Naive thymus-derived CD4-positive, alpha-beta T cell (primary cell): Measurements from ENCODE around the gene DIS3L2. TPM values are rescaled to one million over a fixed set of nuclear protein-coding genes. Genes with fewer than 3 reads are reported as not detected.

Experiments used
- ATAC-seq: fragments of 150-1000 bp; cut with Tn5 transposase; 2 replicates; pipeline ENCODE4 v1.10.0; 2021; ENCODE audit warnings: mild to moderate bottlenecking, moderate library complexity
- CTCF ChIA-PET: fragments of 350-600 bp; sonication (Branson Sonifier 250); formaldehyde crosslinking; loops from one replicate; lab custom pipeline; 2021; ENCODE audit warnings: antibody characterized with exemption; lab: Charles Lee
- POLR2A ChIA-PET: fragments of 350-600 bp; sonication (Branson Sonifier 250); formaldehyde crosslinking; loops from one replicate; lab custom pipeline; 2021; ENCODE audit warnings: antibody characterized with exemption, inconsistent platforms; lab: Charles Lee
- DNase-seq, 9 donors: peaks; one replicate each; pipeline versions ENCODE4 v3.0.0 to v3.0.0-alpha.2; 2020 to 2022; ENCODE audit warnings: mixed read lengths in 1 of 9
- H3K27ac ChIP-seq: one replicate; pipeline ENCODE4 v1.7.0; 2013; ENCODE audit warnings: mild to moderate bottlenecking, low read depth, low read length, moderate library complexity
- H3K27me3 ChIP-seq, 2 donors: one replicate each; pipeline ENCODE4 v1.7.0; 2013; ENCODE audit warnings: low read length in 2 of 2, mild to moderate bottlenecking in 2 of 2, moderate library complexity in 2 of 2; ENCODE audit not compliant: control insufficient read depth in 2 of 2, insufficient read depth in 2 of 2
- H3K36me3 ChIP-seq, 3 experiments: 1 replicate in 2 of 3; 2 replicates in 1 of 3; pipeline ENCODE4 v1.7.0; 2013; ENCODE audit warnings: low read length in 3 of 3, mild to moderate bottlenecking in 3 of 3, moderate library complexity in 1 of 3; ENCODE audit not compliant: insufficient read depth in 3 of 3, control insufficient read depth in 2 of 3
- H3K4me1 ChIP-seq, 2 donors: one replicate each; pipeline ENCODE4 v1.7.0; 2013; ENCODE audit warnings: low read length in 2 of 2, mild to moderate bottlenecking in 2 of 2, moderate library complexity in 1 of 2; ENCODE audit not compliant: control insufficient read depth in 2 of 2, insufficient read depth in 2 of 2
- H3K4me3 ChIP-seq: 2 replicates; pipeline ENCODE4 v1.7.0; 2013; ENCODE audit warnings: mild to moderate bottlenecking, low read length
- H3K9me3 ChIP-seq, 3 experiments: 1 replicate in 2 of 3; 2 replicates in 1 of 3; pipeline ENCODE4 v1.7.0; 2013; ENCODE audit warnings: low read length in 3 of 3; ENCODE audit not compliant: control insufficient read depth in 2 of 3
- H3K27ac Mint-ChIP-seq, 9 donors: one replicate each; pipeline ENCODE4 v1.8.0; 2020 to 2022; ENCODE audit warnings: mixed read lengths in 9 of 9, mild to moderate bottlenecking in 8 of 9, moderate library complexity in 5 of 9, inconsistent platforms in 2 of 9
- H3K27me3 Mint-ChIP-seq, 5 donors: one replicate each; pipeline ENCODE4 v1.8.0; 2021 to 2022; ENCODE audit warnings: mixed read lengths in 5 of 5, mild to moderate bottlenecking in 1 of 5
- H3K36me3 Mint-ChIP-seq, 5 donors: one replicate each; pipeline ENCODE4 v1.8.0; 2020 to 2022; ENCODE audit warnings: mixed read lengths in 5 of 5, mild to moderate bottlenecking in 3 of 5, inconsistent platforms in 1 of 5
- H3K4me1 Mint-ChIP-seq, 7 donors: one replicate each; pipeline ENCODE4 v1.8.0; 2020 to 2022; ENCODE audit warnings: mixed read lengths in 7 of 7, mild to moderate bottlenecking in 3 of 7, inconsistent platforms in 1 of 7
- H3K4me3 Mint-ChIP-seq, 10 donors: one replicate each; pipeline ENCODE4 v1.8.0; 2020 to 2022; ENCODE audit warnings: mild to moderate bottlenecking in 10 of 10, mixed read lengths in 10 of 10, moderate library complexity in 6 of 10, inconsistent platforms in 2 of 10
- H3K9me3 Mint-ChIP-seq, 11 donors: one replicate each; pipeline ENCODE4 v1.8.0; 2020 to 2022; ENCODE audit warnings: mixed read lengths in 11 of 11, mild to moderate bottlenecking in 4 of 11, inconsistent platforms in 1 of 11, moderate library complexity in 1 of 11
- intact Hi-C, 2 donors: fragments of 100-400 bp; cut with micrococcal nuclease; formaldehyde crosslinking; loops; one replicate each; pipeline ENCODE4 v1.15.1; 2023
- polyA plus RNA-seq, 2 donors: library from polyadenylated mRNA; unstranded; fragments of 300-500 nt; fragmentation: Illumina TruSeq; gene quantifications; one replicate each; pipeline ENCODE4 v1.2.3, GENCODE V29; 2021
- total RNA-seq, 6 experiments: library from RNA in 5 of 6; stranded (reverse) in 5 of 6; gene quantifications; 1 replicate in 5 of 6; 2 replicates in 1 of 6; pipeline ENCODE4 v1.2.3 and lab custom pipeline; 2021 to 2026

The DIS3L2 gene
- total and polyA plus RNA-seq, 7 experiments from 2014 or later, result 17.9 to 78.4 (median 59.7) TPM

GRCh38 chr2:232196802-232197201 lies 235.3 kb downstream of the DIS3L2 start:
- no peaks in the 10 kb centered on the region for H3K4me1 ChIP-seq
- peaks cover 0 to 4% (median 0%) of the 10 kb centered on the region in 3 experiments for H3K36me3 ChIP-seq
- no peak overlapping the region for H3K27ac ChIP-seq
- Mint-ChIP-seq H3K9me3 (peaks cover 0 to 23% (median 8%) of the 10 kb centered on the region in 11 donors), H3K4me3 (no peak overlapping the region), H3K36me3 (peaks cover 18 to 75% (median 64%) of the 10 kb centered on the region in 5 donors), H3K4me1 (peaks cover 0 to 5% (median 0%) of the 10 kb centered on the region in 7 donors), H3K27ac (no peak overlapping the region), H3K27me3 (no peaks in the 10 kb centered on the region)
- ATAC-seq (no peak), DNase-seq (no peak)
- intact Hi-C loops, result no loop called here
- ChIA-PET POLR2A (no interaction called here), CTCF (no interaction called here)
- H3K9me3 ChIP-seq, result no peaks in the 10 kb centered on the region
- H3K4me3 ChIP-seq, result no peak overlapping the region
- no peaks in the 10 kb centered on the region for H3K27me3 ChIP-seq

DNA sequence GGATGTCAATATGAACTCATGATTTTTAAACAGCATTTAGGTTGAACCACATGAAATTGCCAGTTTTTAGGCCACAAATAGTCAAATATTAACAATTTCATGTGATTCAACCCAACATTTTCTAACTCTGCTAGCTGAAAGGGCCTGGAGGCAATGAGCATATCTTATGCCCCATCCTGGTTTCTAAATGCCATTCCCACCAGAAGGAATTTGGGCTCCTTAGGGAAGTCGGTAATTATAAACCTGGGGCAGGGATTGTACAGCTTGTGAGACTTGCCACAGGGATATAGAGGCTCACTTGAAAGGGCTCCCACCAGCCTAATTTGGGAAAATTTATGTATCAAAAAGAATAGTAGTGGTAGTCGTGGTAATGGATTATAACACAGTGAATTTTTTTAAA lies 238.7 kb downstream of the DIS3L2 start:
- peaks cover 0 to 11% (median 0%) of the 10 kb centered on the region in 3 experiments for H3K36me3 ChIP-seq
- H3K4me3 Mint-ChIP-seq, result no peak overlapping the region
- intact Hi-C loops, result no loop called here
- H3K4me3 ChIP-seq, result no peak overlapping the region
- H3K27me3 ChIP-seq, result no peaks in the 10 kb centered on the region
- peaks cover 8 to 58% (median 34%) of the 10 kb centered on the region in 5 donors for H3K36me3 Mint-ChIP-seq
- ChIA-PET POLR2A (no interaction called here), CTCF (no interaction called here)
- peaks cover 0 to 1% (median 0%) of the 10 kb centered on the region in 7 donors for H3K4me1 Mint-ChIP-seq
- DNase-seq (no peak), ATAC-seq (no peak)
- no peaks in the 10 kb centered on the region for H3K27me3 Mint-ChIP-seq
- peak overlapping the region in 1 of 9 donors; percentile 3 for H3K27ac Mint-ChIP-seq
- peaks cover 0 to under 1% (median 0%) of the 10 kb centered on the region in 11 donors for H3K9me3 Mint-ChIP-seq
- no peaks in the 10 kb centered on the region for H3K4me1 ChIP-seq
- H3K9me3 ChIP-seq, result no peaks in the 10 kb centered on the region
- H3K27ac ChIP-seq, result no peak overlapping the region

DNA sequence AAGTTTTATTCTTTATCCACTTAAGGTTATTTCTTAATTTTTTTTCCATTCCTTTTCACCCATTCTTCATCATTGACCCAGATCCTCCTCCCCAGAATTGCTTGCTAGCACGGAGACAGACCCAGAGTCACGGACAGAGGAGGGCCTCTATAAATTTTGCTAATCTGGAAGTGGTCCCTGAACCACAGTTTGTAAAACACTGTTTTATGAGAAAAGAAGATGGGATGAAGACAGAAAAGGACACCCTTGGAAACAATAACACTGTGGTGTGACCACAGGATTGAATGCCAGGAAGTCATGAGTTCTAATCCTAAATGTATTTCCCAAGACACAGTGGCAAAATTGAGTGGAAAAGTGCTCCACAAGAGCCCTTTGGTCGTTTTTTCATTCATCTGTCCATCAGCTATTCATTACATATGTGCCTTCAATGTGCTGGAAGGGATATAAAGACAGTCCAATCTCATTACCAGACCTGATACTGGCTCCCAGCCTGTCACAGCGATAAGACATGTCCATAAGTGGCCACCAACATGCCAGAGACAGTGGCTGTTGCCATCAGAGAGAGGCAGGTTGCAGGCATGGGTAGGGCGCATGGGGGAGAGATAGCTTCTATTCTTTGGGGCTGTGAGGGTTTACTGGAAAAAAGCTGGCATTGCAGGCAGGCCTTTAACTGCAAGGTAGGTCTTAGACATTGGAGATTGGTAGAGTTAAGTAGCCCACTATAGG lies 241.8 kb downstream of the DIS3L2 start:
- ATAC-seq, result no peak

GRCh38 chr2:232203936-232204335 lies 242.4 kb downstream of the DIS3L2 start:
- Histone ChIP-seq H3K4me1 (no peaks in the 10 kb centered on the region), H3K27me3 (no peaks in the 10 kb centered on the region), H3K36me3 (peaks cover 0 to 11% (median 0%) of the 10 kb centered on the region in 3 experiments), H3K4me3 (no peak overlapping the region), H3K27ac (no peak overlapping the region), H3K9me3 (no peaks in the 10 kb centered on the region)
- intact Hi-C loops, result no loop called here
- CTCF ChIA-PET, result no interaction called here
- peaks cover 0 to 1% (median 0%) of the 10 kb centered on the region in 7 donors for H3K4me1 Mint-ChIP-seq
- H3K9me3 Mint-ChIP-seq, result no peaks in the 10 kb centered on the region
- peak overlapping the region in 1 of 9 donors; percentile 5 for H3K27ac Mint-ChIP-seq
- POLR2A ChIA-PET, result no interaction called here
- H3K4me3 Mint-ChIP-seq, result no peak overlapping the region
- no peak for ATAC-seq
- DNase-seq, result no peak
- peaks cover 6 to 42% (median 25%) of the 10 kb centered on the region in 5 donors for H3K36me3 Mint-ChIP-seq
- H3K27me3 Mint-ChIP-seq, result no peaks in the 10 kb centered on the region

More for the DNA sequence above, 241.8 kb downstream of the DIS3L2 start:
- no peaks in the 10 kb centered on the region for H3K4me1 ChIP-seq
- Mint-ChIP-seq H3K9me3 (no peaks in the 10 kb centered on the region), H3K4me1 (peaks cover 0 to 1% (median 0%) of the 10 kb centered on the region in 7 donors), H3K4me3 (no peak overlapping the region), H3K27me3 (no peaks in the 10 kb centered on the region), H3K36me3 (peaks cover 8 to 48% (median 28%) of the 10 kb centered on the region in 5 donors), H3K27ac (peak overlapping the region in 1 of 9 donors; percentile 8)
- POLR2A ChIA-PET, result no interaction called here
- H3K4me3 ChIP-seq, result no peak overlapping the region
- DNase-seq, result no peak
- H3K27me3 ChIP-seq, result no peaks in the 10 kb centered on the region
- no peak overlapping the region for H3K27ac ChIP-seq
- H3K9me3 ChIP-seq, result no peaks in the 10 kb centered on the region
- CTCF ChIA-PET, result no interaction called here
- peaks cover 0 to 11% (median 0%) of the 10 kb centered on the region in 3 experiments for H3K36me3 ChIP-seq
- intact Hi-C loops, result no loop called here

DNA sequence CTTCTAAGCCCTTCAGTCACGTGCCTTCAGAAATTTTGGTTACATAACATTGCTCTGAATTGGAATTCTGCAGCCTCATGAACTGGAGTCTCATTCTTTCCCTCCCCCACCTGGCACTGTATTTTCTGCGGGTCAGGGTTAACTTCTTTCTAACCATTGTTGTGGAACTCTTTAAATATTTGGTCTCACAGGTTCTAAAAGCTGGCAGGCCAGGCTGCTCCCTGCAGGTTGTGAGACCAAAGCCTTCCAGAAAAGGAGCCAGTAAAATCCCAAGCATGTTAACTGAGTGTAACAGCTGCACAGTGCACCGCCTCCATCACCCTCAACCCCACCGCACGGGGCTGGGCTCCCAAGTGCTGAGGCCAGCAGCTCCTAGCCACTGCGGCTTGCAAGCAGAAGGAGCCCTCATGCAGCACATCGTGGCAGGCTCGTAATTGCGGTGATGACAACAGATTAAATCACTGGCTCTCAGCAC lies 243.0 kb downstream of the DIS3L2 start:
- intact Hi-C loops, result no loop called here
- DNase-seq (no peak), ATAC-seq (no peak)
- Histone ChIP-seq H3K27me3 (no peaks in the 10 kb centered on the region), H3K4me1 (no peaks in the 10 kb centered on the region), H3K27ac (no peak overlapping the region), H3K36me3 (peaks cover 0 to 14% (median 0%) of the 10 kb centered on the region in 3 experiments), H3K4me3 (no peak overlapping the region), H3K9me3 (no peaks in the 10 kb centered on the region)
- Mint-ChIP-seq H3K4me3 (no peak overlapping the region), H3K9me3 (no peaks in the 10 kb centered on the region), H3K4me1 (peaks cover 0 to 5% (median 0%) of the 10 kb centered on the region in 7 donors), H3K27ac (no peak overlapping the region), H3K27me3 (no peaks in the 10 kb centered on the region), H3K36me3 (peaks cover 8 to 42% (median 26%) of the 10 kb centered on the region in 5 donors)
- POLR2A ChIA-PET, result no interaction called here
- CTCF ChIA-PET, result no interaction called here

GRCh38 chr2:232207174-232207573 lies 245.7 kb downstream of the DIS3L2 start:
- H3K4me1 ChIP-seq, result no peaks in the 10 kb centered on the region
- intact Hi-C loops, result no loop called here
- H3K27me3 ChIP-seq, result no peaks in the 10 kb centered on the region
- DNase-seq, result no peak
- Mint-ChIP-seq H3K27me3 (no peaks in the 10 kb centered on the region), H3K4me3 (no peak overlapping the region), H3K4me1 (peaks cover 0 to 6% (median 2%) of the 10 kb centered on the region in 7 donors), H3K36me3 (peaks cover 11 to 43% (median 19%) of the 10 kb centered on the region in 5 donors), H3K9me3 (no peaks in the 10 kb centered on the region), H3K27ac (no peak overlapping the region)
- H3K36me3 ChIP-seq, result peaks cover 0 to 29% (median 0%) of the 10 kb centered on the region in 3 experiments
- no peaks in the 10 kb centered on the region for H3K9me3 ChIP-seq
- no peak overlapping the region for H3K27ac ChIP-seq
- no peak for ATAC-seq
- CTCF ChIA-PET, result no interaction called here
- POLR2A ChIA-PET, result interaction anchor here (0.7 kb wide), 1 partner anchor 119 kb away, joined by 3 read pairs; no protein-coding TSS in a partner anchor
- H3K4me3 ChIP-seq, result no peak overlapping the region
